ENCODE data around the gene TRAPPC1.

Gene TRAPPC1

GRCh38 chr17:7945651-7946050, 13.9 kb upstream of the TRAPPC1 start:
- no peak overlapping the region for H3K4me3 ChIP-seq (ENCODE audit: low read depth, low read length)
- DNase-seq (ENCODE audit: low read depth): no peak
- TF ChIP-seq MAX (IDR thresholded peaks at IDR 0.05; ENCODE audit: low read depth, low read length): no peak
- TF ChIP-seq, protein P1, sequence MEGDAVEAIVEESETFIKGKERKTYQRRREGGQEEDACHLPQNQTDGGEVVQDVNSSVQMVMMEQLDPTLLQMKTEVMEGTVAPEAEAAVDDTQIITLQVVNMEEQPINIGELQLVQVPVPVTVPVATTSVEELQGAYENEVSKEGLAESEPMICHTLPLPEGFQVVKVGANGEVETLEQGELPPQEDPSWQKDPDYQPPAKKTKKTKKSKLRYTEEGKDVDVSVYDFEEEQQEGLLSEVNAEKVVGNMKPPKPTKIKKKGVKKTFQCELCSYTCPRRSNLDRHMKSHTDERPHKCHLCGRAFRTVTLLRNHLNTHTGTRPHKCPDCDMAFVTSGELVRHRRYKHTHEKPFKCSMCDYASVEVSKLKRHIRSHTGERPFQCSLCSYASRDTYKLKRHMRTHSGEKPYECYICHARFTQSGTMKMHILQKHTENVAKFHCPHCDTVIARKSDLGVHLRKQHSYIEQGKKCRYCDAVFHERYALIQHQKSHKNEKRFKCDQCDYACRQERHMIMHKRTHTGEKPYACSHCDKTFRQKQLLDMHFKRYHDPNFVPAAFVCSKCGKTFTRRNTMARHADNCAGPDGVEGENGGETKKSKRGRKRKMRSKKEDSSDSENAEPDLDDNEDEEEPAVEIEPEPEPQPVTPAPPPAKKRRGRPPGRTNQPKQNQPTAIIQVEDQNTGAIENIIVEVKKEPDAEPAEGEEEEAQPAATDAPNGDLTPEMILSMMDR (IDR thresholded peaks at IDR 0.05; ENCODE audit: low read depth, low read length): no peak
- no peak for TF ChIP-seq POLR2A (IDR thresholded peaks at IDR 0.05; ENCODE audit: extremely low read depth, insufficient read length)
- TF ChIP-seq MYC (IDR thresholded peaks at IDR 0.05; ENCODE audit: low read depth, low read length): no peak

GRCh38 chr17:7944326-7944725, 12.6 kb upstream of the TRAPPC1 start:
- no peak overlapping the region for H3K4me3 ChIP-seq (ENCODE audit: low read depth, low read length)
- no peak for TF ChIP-seq MAX (IDR thresholded peaks at IDR 0.05; ENCODE audit: low read depth, low read length)
- TF ChIP-seq, protein P1 (IDR thresholded peaks at IDR 0.05; ENCODE audit: low read depth, low read length): no peak
- no peak for TF ChIP-seq POLR2A (IDR thresholded peaks at IDR 0.05; ENCODE audit: extremely low read depth, insufficient read length)
- no peak for TF ChIP-seq MYC (IDR thresholded peaks at IDR 0.05; ENCODE audit: low read depth, low read length)
- no peak for DNase-seq (ENCODE audit: low read depth)

GRCh38 chr17:7943291-7943690, 11.5 kb upstream of the TRAPPC1 start:
- TF ChIP-seq POLR2A (IDR thresholded peaks at IDR 0.05; ENCODE audit: extremely low read depth, insufficient read length) (no peak), MYC (IDR thresholded peaks at IDR 0.05; ENCODE audit: low read depth, low read length) (no peak), MAX (IDR thresholded peaks at IDR 0.05; ENCODE audit: low read depth, low read length) (no peak)
- TF ChIP-seq, protein P1 (IDR thresholded peaks at IDR 0.05; ENCODE audit: low read depth, low read length): no peak
- no peak overlapping the region for H3K4me3 ChIP-seq (ENCODE audit: low read depth, low read length)
- DNase-seq (ENCODE audit: low read depth): no peak

DNA sequence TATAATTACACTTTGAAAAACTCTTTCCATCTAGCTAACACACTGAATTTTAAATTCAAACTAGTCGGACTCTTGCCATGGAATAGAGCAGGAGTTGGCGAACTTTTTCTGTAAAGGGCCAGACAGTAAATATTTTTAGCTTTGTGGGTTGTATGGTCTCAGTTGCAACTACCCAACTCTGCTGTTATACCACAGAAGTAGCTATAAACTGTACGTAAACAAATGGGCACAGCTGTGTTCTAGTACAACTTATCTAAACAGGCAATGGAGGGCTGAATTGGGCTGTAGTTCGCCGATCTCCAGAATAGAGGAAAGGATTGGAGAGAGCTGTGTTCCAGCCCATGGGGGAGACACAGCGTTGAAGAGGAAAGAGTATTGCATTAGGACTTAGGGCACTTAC, 9.0 kb upstream of the TRAPPC1 start:
- DNase-seq (ENCODE audit: low read depth): no peak
- TF ChIP-seq, protein P1 (IDR thresholded peaks at IDR 0.05; ENCODE audit: low read depth, low read length): no peak
- no peak for TF ChIP-seq MYC (IDR thresholded peaks at IDR 0.05; ENCODE audit: low read depth, low read length)
- no peak for TF ChIP-seq POLR2A (IDR thresholded peaks at IDR 0.05; ENCODE audit: extremely low read depth, insufficient read length)
- TF ChIP-seq MAX (IDR thresholded peaks at IDR 0.05; ENCODE audit: low read depth, low read length): no peak

GRCh38 chr17:7940034-7940433, 8.3 kb upstream of the TRAPPC1 start:
- H3K4me3 ChIP-seq (ENCODE audit: low read depth, low read length): no peak overlapping the region
- TF ChIP-seq POLR2A (IDR thresholded peaks at IDR 0.05; ENCODE audit: extremely low read depth, insufficient read length) (no peak), MAX (IDR thresholded peaks at IDR 0.05; ENCODE audit: low read depth, low read length) (no peak), MYC (IDR thresholded peaks at IDR 0.05; ENCODE audit: low read depth, low read length) (no peak)
- TF ChIP-seq, protein P1 (IDR thresholded peaks at IDR 0.05; ENCODE audit: low read depth, low read length): no peak
- no peak for DNase-seq (ENCODE audit: low read depth)

More for the DNA sequence above, 9.0 kb upstream of the TRAPPC1 start:
- H3K4me3 ChIP-seq (ENCODE audit: low read depth, low read length): no peak overlapping the region

GRCh38 chr17:7935859-7936258, 4.1 kb upstream of the TRAPPC1 start:
- DNase-seq (ENCODE audit: low read depth): no peak
- H3K4me3 ChIP-seq (ENCODE audit: low read depth, low read length): no peak overlapping the region
- no peak for TF ChIP-seq MYC (IDR thresholded peaks at IDR 0.05; ENCODE audit: low read depth, low read length)
- no peak for TF ChIP-seq POLR2A (IDR thresholded peaks at IDR 0.05; ENCODE audit: extremely low read depth, insufficient read length)
- TF ChIP-seq, protein P1 (IDR thresholded peaks at IDR 0.05; ENCODE audit: low read depth, low read length): no peak
- no peak for TF ChIP-seq MAX (IDR thresholded peaks at IDR 0.05; ENCODE audit: low read depth, low read length)
